K562 (cell line): Measurements from ENCODE around the gene DDX39A. TPM values are rescaled to one million over a fixed set of nuclear protein-coding genes. Genes with fewer than 3 reads are reported as not detected.

Source experiments
- ATF1 ChIP-seq, 2 experiments: fragments of 450-650 bp in 1 of 2; IDR thresholded peaks; 2 replicates each; pipeline ENCODE4 v1.6.1; 2016; ENCODE audit warnings: missing compliant biosample characterization in 1 of 2, missing genetic modification characterization in 1 of 2
- EP300 ChIP-seq: IDR thresholded peaks from 2 replicates; pipeline ENCODE4 v1.6.1; 2012; ENCODE audit warnings: low read length, improper control_type of control experiment
- GABPB1 ChIP-seq: sonication (generic); formaldehyde crosslinking; IDR thresholded peaks from 2 replicates; pipeline ENCODE4 v1.8.0; 2022; ENCODE audit warnings: mild to moderate bottlenecking, missing genetic modification reagents
- GTF2A2 ChIP-seq: IDR thresholded peaks from 2 replicates; pipeline ENCODE4 v1.6.1; 2016; ENCODE audit warnings: mild to moderate bottlenecking, missing genetic modification characterization, missing compliant biosample characterization
- HOXB6 ChIP-seq: fragments of 250-450 bp; sonication (Bioruptor Pico); IDR thresholded peaks from 2 replicates; pipeline ENCODE4 v1.5.1; 2022; ENCODE audit warnings: mild to moderate bottlenecking, borderline replicate concordance
- KAT8 ChIP-seq: fragments of 450-650 bp; IDR thresholded peaks from 2 replicates; pipeline ENCODE4 v1.6.1; 2016; ENCODE audit warnings: low read depth, mild to moderate bottlenecking
- MCM2 ChIP-seq: fragments of 450-650 bp; IDR thresholded peaks from 2 replicates; pipeline ENCODE4 v1.6.1; 2017; ENCODE audit warnings: low read depth, mild to moderate bottlenecking
- NCOA2 ChIP-seq, 2 experiments: fragments of 450-650 bp; IDR thresholded peaks; 2 replicates each; pipeline ENCODE4 v1.6.1; 2018; ENCODE audit warnings: mild to moderate bottlenecking in 2 of 2, moderate library complexity in 1 of 2; ENCODE audit not compliant: partially characterized antibody in 2 of 2
- POU5F1 ChIP-seq: fragments of 150-350 bp; IDR thresholded peaks from 2 replicates; pipeline ENCODE4 v1.6.1; 2014; ENCODE audit warnings: borderline replicate concordance, low read length, low read depth, mild to moderate bottlenecking; ENCODE audit not compliant: partially characterized antibody
- RBBP5 ChIP-seq: fragments of 200-600 bp; sonication (generic); IDR thresholded peaks from 2 replicates; pipeline ENCODE4 v1.6.1; 2012; ENCODE audit warnings: borderline replicate concordance, mild to moderate bottlenecking, low read length, control low read depth, inconsistent platforms; ENCODE audit not compliant: insufficient read depth, poor library complexity, severe bottlenecking
- SMARCA5 ChIP-seq: fragments of 450-650 bp; IDR thresholded peaks from 2 replicates; pipeline ENCODE4 v1.6.1; 2016
- ZNF253 ChIP-seq: fragments of 250-450 bp; sonication (Bioruptor Pico); conservative IDR thresholded peaks from 2 replicates; pipeline ENCODE4 v1.6.1; 2021; ENCODE audit warnings: mild to moderate bottlenecking
- ZNF324 ChIP-seq: fragments of 250-450 bp; sonication (Bioruptor Pico); IDR thresholded peaks from 2 replicates; pipeline ENCODE4 v1.4.0; 2020; ENCODE audit warnings: mild to moderate bottlenecking
- ZNF584 ChIP-seq: fragments of 200-800 bp; sonication (Bioruptor generic); IDR thresholded peaks from 2 replicates; pipeline ENCODE4 v1.6.1; 2016; ENCODE audit warnings: low read depth, mild to moderate bottlenecking, missing genetic modification characterization, missing compliant biosample characterization
- polyA plus RNA-seq, 8 experiments: library from polyadenylated mRNA; depleted of rRNA in 4 of 8; stranded (reverse) in 5 of 8; unstranded in 3 of 8; fragments of >200 nt; fragmentation: Nextera tagmentation in 2 of 8; fragmentation: Illumina TruSeq in 1 of 8; extraction: Ambion mirVana in 2 of 8; extraction: Trizol in 1 of 8; gene quantifications; 2 replicates each; pipeline versions ENCODE4 v1.2.1 to v1.2.3, GENCODE V29; 2011 to 2014; ENCODE audit warnings: inconsistent platforms in 1 of 8, missing spikeins in 1 of 8
- total RNA-seq, 7 experiments: library from RNA; depleted of rRNA in 6 of 7; stranded (reverse); fragments of >200 nt in 6 of 7; fragmentation: Illumina TruSeq in 2 of 7; extraction: Trizol in 2 of 7; gene quantifications; 2 replicates each; pipeline versions ENCODE4 v1.2.1 to v1.2.3, GENCODE V29; 2011 to 2021; ENCODE audit warnings: low replicate concordance in 1 of 7
- TF ChIP-seq, protein P1 (sequence below): fragments of 250-450 bp; sonication (Bioruptor Pico); IDR thresholded peaks from 2 replicates; pipeline ENCODE4 v1.4.0; 2020; ENCODE audit warnings: mild to moderate bottlenecking, moderate library complexity
- TF ChIP-seq, protein P2 (sequence below): IDR thresholded peaks from 3 replicates; pipeline ENCODE4 v1.6.1; 2011; ENCODE audit warnings: borderline replicate concordance, mild to moderate bottlenecking; ENCODE audit not compliant: insufficient read length, insufficient read depth
- TF ChIP-seq, protein P3 (sequence below): IDR thresholded peaks from 2 replicates; pipeline ENCODE4 v1.6.1; 2016; ENCODE audit warnings: missing genetic modification characterization, missing compliant biosample characterization
- TF ChIP-seq, protein P4 (sequence below): IDR thresholded peaks from 2 replicates; pipeline ENCODE4 v1.6.1; 2014; ENCODE audit warnings: antibody characterized with exemption
- TF ChIP-seq, protein P5 (sequence below): fragments of 450-650 bp; IDR thresholded peaks from 2 replicates; pipeline ENCODE4 v1.6.1; 2016; ENCODE audit warnings: missing biosample characterization, missing genetic modification characterization
- TF ChIP-seq, protein P6 (sequence below): fragments of 450-650 bp; IDR thresholded peaks from 2 replicates; pipeline ENCODE4 v1.6.1; 2016; ENCODE audit warnings: borderline replicate concordance

Gene DDX39A
- total and polyA plus RNA-seq, 9 of the 15 experiments (the other 6 are each of a cell fraction or from before 2014, with no cell fraction given), result 90.3 to 250 (median 188) TPM

DNA sequence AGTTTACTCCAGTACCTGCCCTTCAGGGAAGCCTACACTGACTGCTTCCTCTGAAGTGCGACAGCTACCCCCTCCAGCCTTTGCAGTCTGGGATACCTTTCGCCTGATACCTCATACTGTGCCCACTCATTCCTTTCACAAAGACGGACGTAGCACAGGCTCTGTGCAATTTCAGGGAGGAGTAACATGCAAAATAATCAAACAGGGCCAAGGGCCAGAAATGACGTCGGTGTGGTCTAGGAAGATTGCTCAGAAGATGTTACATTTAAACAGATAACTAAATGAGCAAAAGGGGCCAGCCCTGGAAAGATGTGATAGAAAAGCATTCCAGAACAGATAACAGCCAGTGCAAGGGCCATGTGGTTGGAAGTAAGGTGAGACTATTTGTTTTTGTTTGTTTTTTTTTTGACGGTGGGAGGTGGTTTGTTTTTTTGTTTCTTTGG lies 6.6 kb upstream of the DDX39A start (continued):
- TF ChIP-seq NCOA2 (IDR thresholded peaks at IDR 0.05; ENCODE audit: partially characterized antibody in 2 of 2) (no peak), MCM2 (no peak), KAT8 (no peak), RBBP5 (peak; percentile 45), ZNF253 (no peak), ZNF324 (CRISPR knock-in tag) (no peak), GABPB1 (CRISPR knock-in tag) (no peak), POU5F1 (no peak), SMARCA5 (0 out of 2 replicates have a peak, but pooled peaks have one; percentile 40), GTF2A2 (tag) (no peak), HOXB6 (CRISPR knock-in tag) (no peak), EP300 (peak; percentile 63; the same call in 1 of the 2 replicates), ZNF584 (no peak), ATF1 (CRISPR knock-in tag; IDR thresholded peaks at IDR 0.05) (no peak), ATF1 (tag; IDR thresholded peaks at IDR 0.05) (peak; percentile 71)
- TF ChIP-seq, protein P1, sequence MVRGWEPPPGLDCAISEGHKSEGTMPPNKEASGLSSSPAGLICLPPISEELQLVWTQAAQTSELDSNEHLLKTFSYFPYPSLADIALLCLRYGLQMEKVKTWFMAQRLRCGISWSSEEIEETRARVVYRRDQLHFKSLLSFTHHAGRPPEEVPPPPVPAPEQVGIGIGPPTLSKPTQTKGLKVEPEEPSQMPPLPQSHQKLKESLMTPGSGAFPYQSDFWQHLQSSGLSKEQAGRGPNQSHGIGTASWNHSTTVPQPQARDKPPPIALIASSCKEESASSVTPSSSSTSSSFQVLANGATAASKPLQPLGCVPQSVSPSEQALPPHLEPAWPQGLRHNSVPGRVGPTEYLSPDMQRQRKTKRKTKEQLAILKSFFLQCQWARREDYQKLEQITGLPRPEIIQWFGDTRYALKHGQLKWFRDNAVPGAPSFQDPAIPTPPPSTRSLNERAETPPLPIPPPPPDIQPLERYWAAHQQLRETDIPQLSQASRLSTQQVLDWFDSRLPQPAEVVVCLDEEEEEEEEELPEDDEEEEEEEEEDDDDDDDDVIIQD (CRISPR knock-in tag), result no peak
- TF ChIP-seq, protein P2, sequence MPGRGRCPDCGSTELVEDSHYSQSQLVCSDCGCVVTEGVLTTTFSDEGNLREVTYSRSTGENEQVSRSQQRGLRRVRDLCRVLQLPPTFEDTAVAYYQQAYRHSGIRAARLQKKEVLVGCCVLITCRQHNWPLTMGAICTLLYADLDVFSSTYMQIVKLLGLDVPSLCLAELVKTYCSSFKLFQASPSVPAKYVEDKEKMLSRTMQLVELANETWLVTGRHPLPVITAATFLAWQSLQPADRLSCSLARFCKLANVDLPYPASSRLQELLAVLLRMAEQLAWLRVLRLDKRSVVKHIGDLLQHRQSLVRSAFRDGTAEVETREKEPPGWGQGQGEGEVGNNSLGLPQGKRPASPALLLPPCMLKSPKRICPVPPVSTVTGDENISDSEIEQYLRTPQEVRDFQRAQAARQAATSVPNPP, result no peak
- TF ChIP-seq, protein P3, sequence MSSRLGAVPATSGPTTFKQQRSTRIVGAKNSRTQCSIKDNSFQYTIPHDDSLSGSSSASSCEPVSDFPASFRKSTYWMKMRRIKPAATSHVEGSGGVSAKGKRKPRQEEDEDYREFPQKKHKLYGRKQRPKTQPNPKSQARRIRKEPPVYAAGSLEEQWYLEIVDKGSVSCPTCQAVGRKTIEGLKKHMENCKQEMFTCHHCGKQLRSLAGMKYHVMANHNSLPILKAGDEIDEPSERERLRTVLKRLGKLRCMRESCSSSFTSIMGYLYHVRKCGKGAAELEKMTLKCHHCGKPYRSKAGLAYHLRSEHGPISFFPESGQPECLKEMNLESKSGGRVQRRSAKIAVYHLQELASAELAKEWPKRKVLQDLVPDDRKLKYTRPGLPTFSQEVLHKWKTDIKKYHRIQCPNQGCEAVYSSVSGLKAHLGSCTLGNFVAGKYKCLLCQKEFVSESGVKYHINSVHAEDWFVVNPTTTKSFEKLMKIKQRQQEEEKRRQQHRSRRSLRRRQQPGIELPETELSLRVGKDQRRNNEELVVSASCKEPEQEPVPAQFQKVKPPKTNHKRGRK, result no peak
- TF ChIP-seq, protein P4, sequence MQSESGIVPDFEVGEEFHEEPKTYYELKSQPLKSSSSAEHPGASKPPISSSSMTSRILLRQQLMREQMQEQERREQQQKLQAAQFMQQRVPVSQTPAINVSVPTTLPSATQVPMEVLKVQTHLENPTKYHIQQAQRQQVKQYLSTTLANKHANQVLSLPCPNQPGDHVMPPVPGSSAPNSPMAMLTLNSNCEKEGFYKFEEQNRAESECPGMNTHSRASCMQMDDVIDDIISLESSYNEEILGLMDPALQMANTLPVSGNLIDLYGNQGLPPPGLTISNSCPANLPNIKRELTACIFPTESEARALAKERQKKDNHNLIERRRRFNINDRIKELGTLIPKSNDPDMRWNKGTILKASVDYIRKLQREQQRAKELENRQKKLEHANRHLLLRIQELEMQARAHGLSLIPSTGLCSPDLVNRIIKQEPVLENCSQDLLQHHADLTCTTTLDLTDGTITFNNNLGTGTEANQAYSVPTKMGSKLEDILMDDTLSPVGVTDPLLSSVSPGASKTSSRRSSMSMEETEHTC, result no peak
- TF ChIP-seq, protein P5, sequence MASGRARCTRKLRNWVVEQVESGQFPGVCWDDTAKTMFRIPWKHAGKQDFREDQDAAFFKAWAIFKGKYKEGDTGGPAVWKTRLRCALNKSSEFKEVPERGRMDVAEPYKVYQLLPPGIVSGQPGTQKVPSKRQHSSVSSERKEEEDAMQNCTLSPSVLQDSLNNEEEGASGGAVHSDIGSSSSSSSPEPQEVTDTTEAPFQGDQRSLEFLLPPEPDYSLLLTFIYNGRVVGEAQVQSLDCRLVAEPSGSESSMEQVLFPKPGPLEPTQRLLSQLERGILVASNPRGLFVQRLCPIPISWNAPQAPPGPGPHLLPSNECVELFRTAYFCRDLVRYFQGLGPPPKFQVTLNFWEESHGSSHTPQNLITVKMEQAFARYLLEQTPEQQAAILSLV (tag), result no peak
- TF ChIP-seq, protein P6, sequence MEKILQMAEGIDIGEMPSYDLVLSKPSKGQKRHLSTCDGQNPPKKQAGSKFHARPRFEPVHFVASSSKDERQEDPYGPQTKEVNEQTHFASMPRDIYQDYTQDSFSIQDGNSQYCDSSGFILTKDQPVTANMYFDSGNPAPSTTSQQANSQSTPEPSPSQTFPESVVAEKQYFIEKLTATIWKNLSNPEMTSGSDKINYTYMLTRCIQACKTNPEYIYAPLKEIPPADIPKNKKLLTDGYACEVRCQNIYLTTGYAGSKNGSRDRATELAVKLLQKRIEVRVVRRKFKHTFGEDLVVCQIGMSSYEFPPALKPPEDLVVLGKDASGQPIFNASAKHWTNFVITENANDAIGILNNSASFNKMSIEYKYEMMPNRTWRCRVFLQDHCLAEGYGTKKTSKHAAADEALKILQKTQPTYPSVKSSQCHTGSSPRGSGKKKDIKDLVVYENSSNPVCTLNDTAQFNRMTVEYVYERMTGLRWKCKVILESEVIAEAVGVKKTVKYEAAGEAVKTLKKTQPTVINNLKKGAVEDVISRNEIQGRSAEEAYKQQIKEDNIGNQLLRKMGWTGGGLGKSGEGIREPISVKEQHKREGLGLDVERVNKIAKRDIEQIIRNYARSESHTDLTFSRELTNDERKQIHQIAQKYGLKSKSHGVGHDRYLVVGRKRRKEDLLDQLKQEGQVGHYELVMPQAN, result no peak
